ENCODE results near the gene TPM4.
A peak's percentile ranks its signal among the peaks of the same experiment; 100 is the strongest.
"Not testable (repeated sequence)": the region's sequence is repeated elsewhere in the genome, so short reads cannot be mapped to it uniquely, and the experiment has no call there.

TPM4 gene

DNA sequence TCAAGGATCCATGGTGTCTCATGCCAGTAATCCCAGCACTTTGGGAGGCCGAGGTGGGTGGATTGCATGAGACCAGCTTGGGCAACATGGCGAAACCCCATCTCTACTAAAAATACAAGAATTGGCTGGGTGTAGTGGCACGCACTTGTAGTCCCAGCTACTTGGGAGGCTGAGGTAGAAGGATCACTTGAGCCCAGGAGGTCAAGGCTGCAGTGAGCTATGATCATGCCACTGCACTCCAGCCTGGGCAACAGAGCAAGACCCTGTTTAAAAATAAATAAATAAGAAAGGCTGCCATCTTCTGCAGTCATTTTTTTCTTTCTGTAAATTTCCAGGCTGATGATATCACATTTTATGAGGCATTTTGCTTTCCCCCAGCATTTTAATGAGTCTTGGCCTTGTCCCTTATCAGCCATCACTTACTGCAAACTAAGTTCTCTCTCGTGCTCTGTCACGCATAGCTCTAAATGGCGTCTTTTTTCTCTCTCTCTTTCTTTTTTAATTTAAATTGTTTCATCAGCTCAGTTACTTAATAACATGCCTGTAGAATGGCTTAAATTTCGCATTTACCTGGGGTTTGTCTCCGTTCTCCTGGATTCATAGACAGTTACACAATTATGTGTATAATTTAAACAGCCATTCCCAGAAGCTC lies 23.1 kb downstream of the TPM4 start:
- DNase-seq, result not testable (repeated sequence)

DNA sequence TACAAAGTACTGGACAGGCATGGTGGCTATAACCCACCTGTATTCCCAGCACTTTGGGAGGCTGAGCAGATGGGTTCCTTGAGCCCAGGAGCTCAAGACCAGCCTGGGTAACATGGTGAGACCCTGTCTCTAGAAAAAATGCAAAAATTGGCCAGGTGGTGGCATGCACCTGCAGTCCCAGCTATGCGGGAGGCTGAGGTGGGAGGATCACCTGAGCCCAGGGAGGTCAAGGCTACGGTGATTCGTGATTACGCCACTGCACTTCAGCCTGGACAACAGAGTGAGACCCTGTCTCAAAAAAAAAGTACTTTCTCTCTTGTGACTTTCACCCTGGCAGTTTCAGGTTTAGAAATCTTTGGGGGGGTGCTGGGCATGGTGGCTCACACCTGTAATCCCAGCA lies 24.2 kb downstream of the TPM4 start:
- DNase-seq, result no peak

DNA sequence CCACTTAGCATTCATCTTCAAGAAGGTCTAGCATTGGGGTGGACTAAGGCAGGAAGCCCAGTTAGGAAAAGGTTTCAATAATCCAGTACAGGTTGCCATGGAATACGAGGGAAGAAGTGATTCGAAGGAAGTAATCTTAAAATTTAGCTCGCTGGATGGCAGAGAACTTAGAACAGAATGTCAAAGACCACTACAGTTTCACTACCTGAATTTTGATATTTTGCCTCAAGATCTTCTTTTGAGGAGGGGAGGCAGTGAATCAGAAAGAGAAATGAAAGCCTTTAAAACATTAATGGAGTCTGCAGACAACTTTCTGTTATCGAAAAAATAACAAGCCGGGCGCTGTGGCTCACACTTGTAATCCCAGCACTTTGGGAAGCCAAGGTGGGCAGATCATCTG lies 28.4 kb downstream of the TPM4 start:
- no peak for DNase-seq

DNA sequence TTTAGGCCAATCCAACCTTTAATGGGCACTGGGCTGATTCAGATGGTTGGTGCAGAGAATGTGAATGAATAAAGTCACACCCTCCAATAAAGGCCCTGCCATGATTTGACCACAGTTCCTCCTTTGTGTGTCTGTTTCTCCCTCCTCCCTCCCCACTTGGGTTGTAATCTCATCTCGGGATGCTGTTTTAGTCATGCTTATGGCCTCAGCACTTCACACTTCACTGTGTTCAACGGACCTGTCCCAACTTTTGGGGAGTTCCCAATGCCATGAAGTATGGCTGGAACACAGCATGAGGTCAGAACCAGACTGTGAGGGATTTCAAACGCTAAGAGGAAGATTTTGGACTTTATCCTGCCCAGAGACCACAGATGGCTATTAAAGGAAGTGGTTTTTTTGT lies 29.8 kb downstream of the TPM4 start:
- DNase-seq, result no peak

DNA sequence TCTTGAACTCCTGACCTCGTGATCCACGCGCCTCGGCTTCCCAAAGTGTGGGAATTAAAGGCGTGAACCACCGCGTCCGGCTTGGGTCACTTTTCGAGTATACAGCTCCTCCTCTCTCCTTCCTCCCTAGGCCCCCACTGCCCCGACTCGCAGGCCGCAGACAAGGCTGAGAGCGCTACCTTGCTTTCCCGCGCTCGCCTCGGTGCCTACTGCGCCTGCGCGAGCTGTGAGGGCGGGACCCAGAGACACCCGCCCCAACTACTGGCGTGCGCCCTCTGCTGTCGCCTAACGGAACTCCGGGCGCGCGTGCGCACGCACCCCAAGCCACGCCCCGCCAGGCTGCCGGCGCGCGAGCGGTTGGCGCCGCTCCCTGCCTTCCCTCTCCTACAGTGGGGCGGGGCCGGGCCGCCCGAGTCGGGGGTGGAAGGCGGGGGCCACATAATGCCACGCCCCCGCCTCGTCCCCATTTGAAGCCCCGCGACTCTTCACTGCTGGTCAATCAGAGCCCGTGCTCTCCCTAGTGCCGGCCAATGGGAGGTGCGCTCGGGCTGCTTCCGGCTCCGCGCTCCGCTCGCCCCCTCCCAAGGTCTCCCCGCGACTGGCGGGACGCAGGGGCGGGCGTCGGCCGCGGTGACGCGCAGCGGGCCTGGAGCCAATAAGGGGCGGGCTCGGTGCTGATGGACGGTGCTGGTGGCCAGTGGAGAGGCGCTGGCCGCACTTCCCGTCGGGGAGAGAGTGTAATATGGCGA lies 35.0 kb downstream of the TPM4 start, which contains the start of gene RAB8A:
TSS of gene RAB8A (plus strand) at position 730 of the 749 bp plus-strand sequence. CDS start at position 743, 13 bp downstream.
- peak; percentile 99 for DNase-seq

DNA sequence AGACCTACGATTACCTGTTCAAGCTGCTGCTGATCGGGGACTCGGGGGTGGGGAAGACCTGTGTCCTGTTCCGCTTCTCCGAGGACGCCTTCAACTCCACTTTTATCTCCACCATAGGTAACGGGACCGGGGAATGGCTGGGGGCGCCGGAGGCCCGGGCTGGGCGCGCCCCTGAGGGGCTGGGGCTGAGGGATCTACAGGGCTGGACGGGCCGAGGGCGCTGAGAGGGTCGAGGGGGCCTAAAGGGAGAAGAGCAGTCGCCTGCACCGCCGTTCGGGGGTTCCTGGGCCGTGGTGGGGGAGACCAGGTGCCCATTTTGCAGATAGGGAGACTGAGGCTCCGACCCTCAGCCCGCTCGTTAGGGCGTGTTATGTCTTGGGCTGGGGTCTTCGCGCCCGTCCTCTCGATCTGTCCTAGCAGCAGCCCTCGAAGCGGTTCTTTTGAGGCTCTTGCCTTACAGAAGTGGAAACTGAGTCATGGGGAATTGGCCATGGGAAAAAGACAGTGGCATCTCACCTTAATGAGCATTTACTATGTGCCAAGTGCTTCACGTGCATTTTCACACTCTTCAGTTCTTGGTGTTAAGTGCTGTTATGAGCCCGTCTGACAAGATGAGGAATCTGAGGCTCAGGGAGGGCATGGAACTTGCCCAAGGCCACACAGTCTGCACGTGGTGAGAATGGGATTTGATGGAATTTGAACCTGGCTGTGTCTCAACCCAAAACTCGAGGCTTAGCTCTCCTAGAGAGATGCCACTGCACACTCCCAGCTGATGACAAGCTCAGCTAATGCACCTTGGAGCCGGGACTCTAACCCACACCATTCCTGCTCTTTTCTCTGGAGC lies 35.8 kb downstream of the TPM4 start:
- DNase-seq, result no peak

DNA sequence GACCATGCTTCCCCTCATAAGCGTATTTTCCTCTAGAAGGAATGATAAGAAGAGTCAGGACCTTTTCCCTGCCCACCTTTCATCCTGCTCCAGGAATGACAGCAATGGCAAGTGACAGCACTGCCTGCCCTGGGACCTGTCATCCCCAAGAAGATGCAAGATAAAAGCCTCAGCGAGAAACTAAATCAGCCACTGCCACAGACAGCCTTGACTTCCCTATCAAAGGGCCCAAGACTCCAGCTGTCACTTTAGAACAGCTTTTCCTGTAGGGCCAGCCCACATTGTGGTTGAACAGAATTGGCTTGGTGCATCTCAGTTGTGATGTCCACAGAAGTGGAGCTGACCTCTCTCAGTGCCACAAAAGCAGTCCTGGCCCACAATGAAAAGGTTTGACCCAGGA lies 36.5 kb downstream of the TPM4 start:
- DNase-seq, result no peak

DNA sequence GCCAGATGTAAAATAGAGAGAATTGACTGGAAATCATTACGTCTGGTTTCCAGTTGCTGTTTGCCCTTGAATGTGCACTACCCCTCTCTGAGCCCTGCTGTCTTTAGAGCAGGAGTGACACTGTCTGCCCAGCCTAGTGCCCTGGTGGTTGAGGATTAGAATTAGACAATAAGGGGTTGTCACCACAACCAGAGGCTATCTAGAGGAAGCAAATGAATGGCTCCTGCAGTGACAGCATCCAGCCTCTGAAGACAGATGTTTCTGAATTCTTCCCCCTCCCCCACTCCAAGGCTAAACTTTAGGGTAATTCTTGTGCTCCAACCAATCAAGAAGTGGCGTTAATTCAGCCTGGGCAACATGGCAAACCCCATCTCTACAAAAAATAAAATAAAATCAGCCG lies 37.4 kb downstream of the TPM4 start:
- no peak for DNase-seq

DNA sequence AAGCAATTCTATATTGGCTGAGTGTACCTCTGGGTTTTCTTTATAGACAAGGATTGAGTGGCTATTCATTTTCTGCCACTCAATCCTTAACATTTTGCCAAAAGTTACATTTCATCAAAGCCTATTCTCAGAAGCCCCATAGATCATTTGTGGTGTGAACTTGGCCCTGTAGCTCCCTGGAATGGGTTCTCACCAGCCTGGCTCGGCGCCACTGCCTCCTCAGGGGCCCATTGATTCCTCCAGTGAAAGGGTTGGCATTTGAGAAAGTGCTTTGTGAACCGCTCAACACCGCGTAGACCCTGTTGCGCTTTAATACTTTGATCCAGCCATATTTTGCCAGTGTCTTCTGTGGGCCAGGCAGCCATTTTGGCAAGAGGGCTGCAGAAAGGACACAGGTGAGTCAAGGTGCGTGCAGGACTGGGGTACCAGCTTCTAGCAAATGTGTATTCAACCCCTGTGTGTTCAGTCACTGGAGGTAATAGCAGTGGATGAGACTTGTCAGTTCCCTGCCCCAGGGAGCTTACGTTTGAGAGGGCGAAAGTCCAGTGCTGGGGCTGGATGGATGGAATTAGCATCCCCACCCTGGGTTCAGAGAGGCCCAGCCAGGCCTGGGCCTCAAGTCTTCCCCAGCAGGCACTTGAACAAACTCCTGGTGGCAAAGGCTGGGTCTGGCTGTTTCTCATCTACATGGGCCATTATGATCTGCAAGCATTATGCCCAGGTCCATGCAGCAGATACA lies 39.2 kb downstream of the TPM4 start:
- DNase-seq, result no peak

DNA sequence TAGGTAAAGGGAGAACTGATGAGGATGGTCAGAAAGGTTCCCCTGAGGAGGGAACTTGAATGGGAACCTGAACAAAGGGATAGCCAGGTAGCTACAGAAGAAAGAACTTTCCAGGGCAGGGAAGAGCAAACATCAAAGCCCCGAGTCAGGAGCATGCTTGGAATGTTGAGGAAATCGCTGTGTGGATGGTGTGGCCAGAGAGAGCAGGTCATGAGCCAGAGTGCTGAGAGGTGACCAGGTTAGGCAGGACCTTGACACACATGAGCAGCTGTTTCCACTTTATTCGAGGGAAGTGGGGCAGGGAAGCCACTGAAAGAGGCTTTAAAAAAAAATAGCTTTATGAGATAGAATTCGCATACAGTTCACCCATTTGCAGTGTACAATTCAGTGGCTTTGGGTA lies 39.8 kb downstream of the TPM4 start:
- DNase-seq, result no peak

DNA sequence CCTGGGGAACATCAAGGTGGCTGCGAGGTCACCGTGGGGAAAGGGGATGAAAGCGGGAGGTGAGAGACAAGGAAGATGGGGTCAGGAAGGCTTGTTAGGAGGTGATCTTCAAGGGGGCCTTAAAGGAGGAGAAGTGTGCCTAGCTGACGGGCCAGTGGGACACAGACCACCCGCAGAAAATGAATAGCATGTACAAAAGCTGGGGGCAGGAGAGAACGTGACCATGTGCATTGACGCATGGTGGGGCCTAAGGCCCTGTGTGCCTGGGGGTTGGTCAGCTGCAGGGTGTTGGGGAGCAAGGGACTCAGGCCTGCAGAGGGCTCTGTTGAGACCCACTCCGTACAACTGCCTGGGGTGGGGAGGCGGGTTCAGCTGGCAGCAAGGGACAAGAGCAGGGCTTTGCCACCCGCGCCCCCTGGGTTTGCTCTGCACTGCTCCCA lies 41.3 kb downstream of the TPM4 start:
- DNase-seq, result no peak

DNA sequence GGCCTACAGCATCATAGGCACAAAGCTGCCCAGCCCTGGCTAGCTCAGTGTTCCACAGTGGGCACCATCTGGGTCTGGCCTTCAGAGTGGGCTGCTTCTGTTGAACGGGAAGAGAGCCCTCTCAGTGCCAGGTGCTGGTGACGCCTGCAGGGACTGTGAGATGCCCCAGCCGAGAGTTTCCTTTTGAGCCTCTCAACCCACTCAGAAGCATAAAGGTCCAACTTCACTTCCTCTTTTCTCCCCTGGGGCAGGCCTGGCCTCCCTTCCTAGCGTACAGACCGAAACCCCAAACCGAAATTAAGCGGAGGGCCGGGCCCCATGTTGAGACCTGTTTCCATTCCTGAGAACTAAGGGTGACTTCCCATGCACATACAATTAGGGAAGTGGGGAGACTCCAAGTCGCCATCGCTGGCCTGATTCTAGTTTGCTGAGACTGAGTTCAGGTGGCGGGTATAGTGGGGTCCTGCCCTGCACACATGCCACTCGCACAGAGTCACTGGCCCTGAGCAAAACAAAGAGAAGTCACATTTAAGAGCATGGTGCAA lies 42.3 kb downstream of the TPM4 start:
- no peak for DNase-seq

DNA sequence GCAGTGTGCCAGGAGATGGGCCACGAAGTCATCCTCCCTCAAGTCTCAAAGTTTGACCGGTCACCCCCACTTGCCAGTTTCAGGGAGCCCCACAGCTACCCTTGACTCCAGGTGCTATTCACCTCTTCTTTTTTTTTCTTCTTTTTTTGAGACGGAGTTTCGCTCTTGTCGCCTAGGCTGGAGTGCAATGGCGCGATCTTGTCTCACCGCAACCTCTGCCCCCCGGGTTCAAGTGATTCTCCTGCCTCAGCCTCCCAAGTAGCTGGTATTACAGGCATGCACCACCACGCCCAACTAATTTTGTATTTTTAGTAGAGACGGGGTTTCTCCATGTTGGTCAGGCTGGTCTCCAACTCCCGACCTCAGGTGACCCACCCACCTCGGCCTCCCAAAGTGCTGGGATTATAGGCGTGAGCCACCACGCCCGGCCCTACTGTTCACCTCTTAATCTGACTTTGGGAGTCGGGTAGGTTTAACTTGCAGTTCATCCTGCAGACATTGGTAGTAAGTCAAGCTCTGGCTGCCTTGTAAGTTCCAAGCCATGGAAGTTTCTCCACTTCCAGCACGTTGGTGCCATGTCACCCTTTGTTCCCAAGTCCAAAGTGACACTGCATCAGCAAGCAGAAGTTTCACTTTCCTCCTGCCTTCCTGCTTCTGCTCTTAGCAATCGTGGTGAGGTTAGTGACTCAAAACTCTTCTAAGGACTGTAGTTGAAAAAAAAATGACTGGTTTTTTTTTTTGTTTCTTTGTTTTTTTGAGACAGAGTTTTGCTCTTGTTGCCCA lies 43.0 kb downstream of the TPM4 start:
- not testable (repeated sequence) for DNase-seq

DNA sequence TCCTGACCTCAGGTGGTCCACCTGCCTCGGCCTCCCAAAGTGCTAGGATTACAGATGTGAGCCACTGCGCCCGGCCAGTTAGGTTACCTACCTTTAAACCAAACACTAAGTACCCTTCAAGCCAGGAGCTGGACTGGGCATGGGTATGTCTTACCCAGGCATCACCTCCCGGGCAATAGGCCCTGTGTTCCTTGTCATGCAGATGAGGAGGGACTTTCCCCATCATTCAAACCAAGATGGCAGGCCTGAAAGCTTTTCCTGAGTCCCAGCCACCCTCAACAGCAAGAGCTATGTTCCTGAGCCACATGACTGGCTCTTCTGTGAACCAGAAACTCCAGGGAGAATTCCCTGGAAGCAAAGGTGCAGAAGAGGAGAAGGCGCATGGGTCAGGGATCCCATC lies 44.8 kb downstream of the TPM4 start:
- no peak for DNase-seq

DNA sequence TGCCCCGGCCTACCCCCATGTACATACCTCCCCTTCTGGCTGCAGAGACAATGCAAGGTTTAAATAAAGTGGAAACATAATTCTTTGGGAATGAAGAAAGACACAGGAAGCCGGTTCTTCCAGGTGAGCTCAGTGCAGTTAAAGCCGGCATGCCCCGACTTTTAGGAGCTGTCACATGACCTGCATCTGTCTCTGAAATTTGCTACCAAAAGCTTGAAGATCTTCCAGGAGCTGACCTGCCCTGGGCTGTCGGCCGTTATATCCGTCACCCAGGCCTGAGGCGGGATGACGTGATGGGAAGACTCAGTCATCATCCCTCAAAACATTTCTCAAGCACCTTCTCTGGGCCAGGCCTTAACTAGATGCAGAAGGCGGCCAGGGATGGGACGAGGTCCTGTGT lies 45.7 kb downstream of the TPM4 start:
- DNase-seq, result no peak

DNA sequence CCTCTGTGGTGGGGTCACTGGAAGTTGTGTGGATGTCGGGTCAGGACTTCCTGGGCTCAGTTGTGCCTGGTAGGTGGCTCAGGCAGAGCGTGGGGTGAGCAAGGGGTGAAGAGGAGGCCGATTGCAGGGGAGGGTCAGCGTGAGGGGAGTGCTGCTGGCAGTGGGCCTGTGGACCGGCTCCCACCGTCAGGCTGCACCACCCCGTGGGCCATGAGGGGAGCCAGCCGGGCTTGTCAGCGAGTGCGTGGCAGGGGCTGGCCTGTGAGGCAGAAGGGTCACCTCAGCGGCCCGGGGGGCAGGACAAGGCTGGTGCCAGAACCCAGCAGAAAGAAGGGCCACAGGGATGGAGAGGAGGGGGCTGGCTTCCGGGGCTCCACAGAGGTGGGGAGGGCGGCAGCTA lies 48.7 kb downstream of the TPM4 start:
- no peak for DNase-seq

DNA sequence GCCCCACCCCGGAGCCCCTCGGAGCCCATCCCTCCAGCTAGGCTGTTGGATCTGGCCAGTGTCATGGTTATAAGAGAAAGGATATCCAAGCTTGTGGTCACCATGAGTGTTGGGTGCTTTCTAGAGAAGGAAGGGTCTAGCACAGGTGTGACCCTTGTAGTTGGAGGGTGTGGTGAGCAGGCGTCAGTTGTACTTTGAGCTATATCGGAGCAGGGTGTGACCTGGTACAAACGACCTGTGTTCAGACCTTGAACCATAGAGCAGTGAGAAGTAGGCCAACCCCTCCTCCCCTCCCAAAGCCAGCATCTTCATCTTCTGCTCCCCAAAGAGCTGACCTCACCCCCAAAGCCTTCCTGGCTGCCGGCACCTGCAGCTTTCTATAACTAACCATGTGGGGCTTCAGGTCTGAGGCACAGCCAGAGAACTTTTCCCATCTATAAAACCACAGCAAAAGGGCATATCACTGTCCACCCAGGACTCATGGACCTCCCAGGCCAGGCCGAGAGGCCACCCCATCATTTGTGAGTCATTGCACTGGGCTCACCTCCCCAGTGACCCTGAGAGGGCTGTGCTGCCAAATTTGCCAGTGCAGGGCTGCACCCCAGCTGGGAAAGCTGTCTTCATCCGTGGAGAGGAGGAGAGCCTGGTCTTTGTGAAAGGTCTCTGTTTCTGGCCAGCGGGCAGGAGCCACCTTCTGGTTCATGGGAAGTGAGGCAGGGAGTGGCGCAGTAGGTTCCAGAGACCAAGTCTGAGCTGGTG lies 49.6 kb downstream of the TPM4 start:
- no peak for DNase-seq

DNA sequence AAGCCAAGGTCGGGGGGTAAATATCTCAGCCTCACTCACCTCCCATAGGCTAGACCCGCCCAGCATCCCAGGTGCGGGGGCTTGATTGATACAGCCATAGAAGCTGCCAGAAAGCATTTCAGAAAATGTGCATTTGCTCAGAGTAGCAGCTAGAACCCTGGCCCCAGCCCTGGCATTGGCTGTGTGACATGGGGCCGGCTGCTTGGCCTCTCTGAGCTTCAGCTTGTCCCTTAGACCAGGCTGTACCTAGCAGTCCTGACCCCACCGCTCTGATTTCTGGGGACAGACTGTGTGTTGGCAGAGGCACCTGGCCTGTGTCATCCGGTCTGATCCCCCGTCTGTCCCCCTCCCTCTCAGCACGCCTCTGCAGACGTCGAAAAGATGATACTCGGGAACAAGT lies 50.8 kb downstream of the TPM4 start:
- no peak for DNase-seq

DNA sequence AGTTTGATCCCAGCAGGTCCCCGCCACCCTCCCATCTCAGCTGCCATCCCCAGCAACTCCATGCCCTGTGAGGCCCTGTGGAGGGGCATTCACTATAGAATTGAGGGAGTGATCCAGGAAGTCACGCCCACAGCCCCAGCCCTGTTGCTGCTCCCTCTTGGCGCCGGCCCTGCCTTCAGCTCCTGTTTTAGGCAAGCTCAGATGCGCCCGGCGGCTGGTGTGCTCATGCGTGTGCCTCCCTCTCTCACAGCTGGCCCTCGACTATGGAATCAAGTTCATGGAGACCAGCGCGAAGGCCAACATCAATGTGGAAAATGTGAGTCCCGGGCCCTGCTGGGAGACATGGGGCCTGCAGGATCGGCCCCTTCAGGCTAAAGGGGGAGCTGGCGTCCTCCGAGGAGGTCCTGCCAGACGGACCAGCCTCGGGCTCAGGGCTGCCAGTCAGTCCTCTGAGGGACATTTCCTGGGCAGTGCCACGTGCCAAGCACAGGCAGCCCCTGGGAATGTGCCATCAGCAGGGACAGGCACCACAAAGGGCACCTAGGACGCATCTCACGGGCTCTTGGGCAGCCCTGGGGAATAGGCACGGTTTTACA lies 51.6 kb downstream of the TPM4 start:
- no peak for DNase-seq

DNA sequence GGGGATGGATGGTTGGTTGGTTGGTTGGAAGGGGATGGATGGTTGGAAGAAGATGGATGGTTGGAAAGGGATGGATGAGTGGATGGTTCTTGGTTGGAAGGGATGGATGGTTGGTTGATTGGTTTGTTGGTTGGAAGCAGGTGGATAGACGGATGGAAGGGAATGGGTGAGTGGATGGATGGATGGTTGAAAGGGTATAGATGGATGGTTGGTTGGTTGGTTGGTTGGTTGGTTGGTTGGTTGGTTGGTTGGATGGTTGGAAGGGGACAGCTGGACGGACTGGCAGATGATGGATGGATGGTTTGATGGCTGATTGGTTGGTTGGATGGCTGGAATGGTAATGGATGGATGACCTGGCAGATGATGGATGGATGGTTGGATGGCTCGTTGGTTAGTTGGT lies 55.4 kb downstream of the TPM4 start:
- DNase-seq, result no peak

DNA sequence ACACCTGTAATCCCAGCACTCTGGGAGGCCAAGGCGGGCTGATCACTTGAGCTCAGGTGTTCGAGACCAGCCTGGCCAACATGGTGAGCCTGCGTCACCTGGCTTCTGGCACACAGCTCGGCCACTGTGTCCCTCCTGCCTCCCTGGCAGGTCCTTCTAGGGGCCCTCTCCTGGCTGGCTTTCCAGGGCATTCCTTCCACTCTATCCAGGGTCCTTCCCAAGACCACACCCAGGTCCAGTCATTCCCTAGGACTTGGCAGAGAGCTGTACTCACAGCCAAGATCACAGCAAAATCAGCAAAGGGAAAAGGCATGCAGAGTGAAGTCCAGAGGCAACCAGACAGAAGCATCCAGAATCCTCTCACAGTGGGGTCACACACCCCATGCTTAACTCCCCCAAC lies 57.5 kb downstream of the TPM4 start:
- no peak for DNase-seq
